Smooth muscle cell (in vitro differentiated cells): ENCODE results near the gene PLEKHA1. TPM values are rescaled to one million over a fixed set of nuclear protein-coding genes. Genes with fewer than 3 reads are reported as not detected.

Experiments
- DNase-seq: peaks from one replicate; lab custom pipeline; 2025; ENCODE audit not compliant: unreplicated experiment; lab: John Stamatoyannopoulos, UW
- H2AFZ ChIP-seq: fragments of 200-600 bp; sonication (generic); 2 replicates; pipeline ENCODE4 v1.6.0; 2016; ENCODE audit warnings: antibody characterized with exemption, low read depth, mild to moderate bottlenecking
- H3F3A ChIP-seq: fragments of 200-600 bp; sonication (generic); 2 replicates; pipeline ENCODE4 v1.6.0; 2017; ENCODE audit warnings: antibody characterized with exemption, low read depth
- H3K27ac ChIP-seq: fragments of 200-600 bp; sonication (generic); 2 replicates; pipeline ENCODE4 v1.5.1; 2016; ENCODE audit warnings: low read depth, mild to moderate bottlenecking
- H3K27me3 ChIP-seq: fragments of 200-600 bp; sonication (generic); 2 replicates; pipeline ENCODE4 v1.6.1; 2016; ENCODE audit warnings: low read depth, mild to moderate bottlenecking
- H3K36me3 ChIP-seq: fragments of 200-600 bp; sonication (generic); 2 replicates; pipeline ENCODE4 v1.5.1; 2016; ENCODE audit warnings: low read depth
- H3K4me1 ChIP-seq: fragments of 200-600 bp; sonication (generic); 2 replicates; pipeline ENCODE4 v1.5.1; 2016; ENCODE audit warnings: low read depth
- H3K4me2 ChIP-seq: fragments of 200-600 bp; sonication (generic); 2 replicates; pipeline ENCODE4 v1.6.0; 2016; ENCODE audit warnings: mild to moderate bottlenecking
- H3K4me3 ChIP-seq: fragments of 200-600 bp; sonication (generic); 2 replicates; pipeline ENCODE4 v1.5.1; 2016; ENCODE audit warnings: mild to moderate bottlenecking
- H3K79me2 ChIP-seq: fragments of 200-600 bp; sonication (generic); 2 replicates; pipeline ENCODE4 v1.6.0; 2016; ENCODE audit warnings: low read depth, mild to moderate bottlenecking
- H3K9ac ChIP-seq: fragments of 200-600 bp; sonication (generic); 2 replicates; pipeline ENCODE4 v1.6.0; 2016; ENCODE audit warnings: low read depth
- H3K9me3 ChIP-seq: fragments of 200-600 bp; sonication (generic); replicated peaks from 2 replicates; pipeline ENCODE4 v1.5.1; 2016; ENCODE audit warnings: low read depth
- H4K20me1 ChIP-seq: fragments of 200-600 bp; sonication (generic); 2 replicates; pipeline ENCODE4 v1.6.0; 2016; ENCODE audit warnings: low read depth
- WGBS: methylation state at CpG from one replicate; pipeline ENCODE4 v1.1.7; 2016; ENCODE audit warnings: low lambda C conversion rate; 5-methylcytosine and 5-hydroxymethylcytosine counted together
- polyA plus RNA-seq: library from polyadenylated mRNA; unstranded; fragments of >200 nt; fragmentation: Nextera tagmentation; extraction: Ambion mirVana; gene quantifications from 2 replicates; pipeline ENCODE4 v1.2.1, GENCODE V29; 2016
- total RNA-seq: library from RNA; depleted of rRNA; stranded (reverse); fragments of >200 nt; gene quantifications from 2 replicates; pipeline ENCODE4 v1.2.3, GENCODE V29; 2014
- TF ChIP-seq, protein P1 (sequence below): fragments of 200-600 bp; sonication (generic); IDR thresholded peaks from 2 replicates; pipeline ENCODE4 v1.5.1; 2017; ENCODE audit warnings: borderline replicate concordance, mild to moderate bottlenecking, antibody characterized with exemption; ENCODE audit not compliant: insufficient read depth, poor library complexity, severe bottlenecking

The PLEKHA1 gene
- total and polyA plus RNA-seq, 2 experiments from 2014 or later: 22.7 to 24.6 TPM

- H3K27ac ChIP-seq: no peak overlapping the region
- H4K20me1 ChIP-seq: no peaks in the 10 kb centered on the region
- H3K4me1 ChIP-seq: no peaks in the 10 kb centered on the region
- H3K36me3 ChIP-seq: no peaks in the 10 kb centered on the region
- WGBS: 91% methylated on average over 2 of the region's 2 CpGs
- H3K9me3 ChIP-seq: no peaks in the 10 kb centered on the region
- no peak for DNase-seq
- H3K4me3 ChIP-seq: no peak overlapping the region
- no peak overlapping the region for H3K9ac ChIP-seq
- no peak overlapping the region for H2AFZ ChIP-seq
- no peak overlapping the region for H3K4me2 ChIP-seq
- no peaks in the 10 kb centered on the region for H3K27me3 ChIP-seq
- H3K79me2 ChIP-seq: no peaks in the 10 kb centered on the region
- TF ChIP-seq, protein P1, sequence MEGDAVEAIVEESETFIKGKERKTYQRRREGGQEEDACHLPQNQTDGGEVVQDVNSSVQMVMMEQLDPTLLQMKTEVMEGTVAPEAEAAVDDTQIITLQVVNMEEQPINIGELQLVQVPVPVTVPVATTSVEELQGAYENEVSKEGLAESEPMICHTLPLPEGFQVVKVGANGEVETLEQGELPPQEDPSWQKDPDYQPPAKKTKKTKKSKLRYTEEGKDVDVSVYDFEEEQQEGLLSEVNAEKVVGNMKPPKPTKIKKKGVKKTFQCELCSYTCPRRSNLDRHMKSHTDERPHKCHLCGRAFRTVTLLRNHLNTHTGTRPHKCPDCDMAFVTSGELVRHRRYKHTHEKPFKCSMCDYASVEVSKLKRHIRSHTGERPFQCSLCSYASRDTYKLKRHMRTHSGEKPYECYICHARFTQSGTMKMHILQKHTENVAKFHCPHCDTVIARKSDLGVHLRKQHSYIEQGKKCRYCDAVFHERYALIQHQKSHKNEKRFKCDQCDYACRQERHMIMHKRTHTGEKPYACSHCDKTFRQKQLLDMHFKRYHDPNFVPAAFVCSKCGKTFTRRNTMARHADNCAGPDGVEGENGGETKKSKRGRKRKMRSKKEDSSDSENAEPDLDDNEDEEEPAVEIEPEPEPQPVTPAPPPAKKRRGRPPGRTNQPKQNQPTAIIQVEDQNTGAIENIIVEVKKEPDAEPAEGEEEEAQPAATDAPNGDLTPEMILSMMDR: no peak
- H3F3A ChIP-seq: no peaks in the 10 kb centered on the region
Observed at GRCh38 chr10:122354383-122354782, 20.1 kb upstream of the PLEKHA1 start.

GRCh38 chr10:122357685-122358084 lies 16.8 kb upstream of the PLEKHA1 start:
- WGBS: 91% methylated on average over 4 of the region's 4 CpGs
- no peak for DNase-seq
- H3K36me3 ChIP-seq: no peaks in the 10 kb centered on the region

GRCh38 chr10:122359621-122360020 lies 14.9 kb upstream of the PLEKHA1 start:
- no peaks in the 10 kb centered on the region for H3K4me1 ChIP-seq
- 90% methylated on average over 2 of the region's 2 CpGs for WGBS
- H3K9ac ChIP-seq: no peak overlapping the region
- H3K27me3 ChIP-seq: no peaks in the 10 kb centered on the region
- H3K79me2 ChIP-seq: no peaks in the 10 kb centered on the region
- H3K36me3 ChIP-seq: no peaks in the 10 kb centered on the region
- no peak overlapping the region for H3K4me2 ChIP-seq
- no peaks in the 10 kb centered on the region for H3F3A ChIP-seq
- no peaks in the 10 kb centered on the region for H4K20me1 ChIP-seq
- no peak overlapping the region for H3K4me3 ChIP-seq
- no peak overlapping the region for H2AFZ ChIP-seq
- H3K9me3 ChIP-seq: no peaks in the 10 kb centered on the region
- DNase-seq: no peak
- H3K27ac ChIP-seq: no peak overlapping the region
- TF ChIP-seq, protein P1: no peak

More at GRCh38 chr10:122357685-122358084, 16.8 kb upstream of the PLEKHA1 start:
- Histone ChIP-seq H3K79me2 (no peaks in the 10 kb centered on the region), H3K4me3 (no peak overlapping the region), H3K4me1 (no peaks in the 10 kb centered on the region), H3K9ac (no peak overlapping the region), H3K27me3 (no peaks in the 10 kb centered on the region), H4K20me1 (no peaks in the 10 kb centered on the region), H2AFZ (no peak overlapping the region), H3K9me3 (no peaks in the 10 kb centered on the region), H3F3A (no peaks in the 10 kb centered on the region), H3K4me2 (no peak overlapping the region), H3K27ac (no peak overlapping the region)
- TF ChIP-seq, protein P1: no peak

DNA sequence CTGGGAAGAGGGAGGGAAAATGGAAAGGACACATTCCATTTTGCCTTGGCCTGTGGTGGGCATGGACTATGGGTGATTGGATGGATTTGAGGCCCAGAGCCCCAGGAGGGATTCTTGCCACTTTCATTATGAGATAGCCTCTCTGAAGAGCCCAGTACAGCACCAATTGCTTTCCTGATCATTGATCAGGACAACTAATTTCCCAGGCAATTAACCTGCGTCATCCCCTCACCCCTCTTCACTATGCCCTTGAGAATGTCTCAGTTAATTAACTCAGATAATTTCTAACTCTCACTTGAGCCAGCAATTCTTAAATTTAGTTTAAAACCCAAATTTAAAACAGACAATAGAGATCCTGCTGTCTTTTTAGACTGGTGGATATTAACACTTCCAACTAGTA lies 13.5 kb upstream of the PLEKHA1 start:
- WGBS: 87% methylated on average over 1 of the region's 1 CpG

More for the DNA sequence above, 13.5 kb upstream of the PLEKHA1 start:
- Histone ChIP-seq H2AFZ (no peak overlapping the region), H3K27ac (no peak overlapping the region), H3K9ac (no peak overlapping the region), H4K20me1 (no peaks in the 10 kb centered on the region), H3K9me3 (no peaks in the 10 kb centered on the region), H3K4me1 (no peaks in the 10 kb centered on the region), H3K4me2 (no peak overlapping the region), H3K79me2 (no peaks in the 10 kb centered on the region), H3K36me3 (no peaks in the 10 kb centered on the region), H3K27me3 (no peaks in the 10 kb centered on the region), H3F3A (no peaks in the 10 kb centered on the region), H3K4me3 (no peak overlapping the region)
- DNase-seq: no peak
- TF ChIP-seq, protein P1: no peak
